Measurements from ENCODE around the gene KRTAP4-6. TPM values are rescaled to one million over a fixed set of nuclear protein-coding genes. Genes with fewer than 3 reads are reported as not detected.
"Not testable (repeated sequence)": the region's sequence is repeated elsewhere in the genome, so short reads cannot be mapped to it uniquely, and the experiment has no call there.

The KRTAP4-6 gene
- total RNA-seq, 4 donors from 2014 or later: not detected

DNA sequence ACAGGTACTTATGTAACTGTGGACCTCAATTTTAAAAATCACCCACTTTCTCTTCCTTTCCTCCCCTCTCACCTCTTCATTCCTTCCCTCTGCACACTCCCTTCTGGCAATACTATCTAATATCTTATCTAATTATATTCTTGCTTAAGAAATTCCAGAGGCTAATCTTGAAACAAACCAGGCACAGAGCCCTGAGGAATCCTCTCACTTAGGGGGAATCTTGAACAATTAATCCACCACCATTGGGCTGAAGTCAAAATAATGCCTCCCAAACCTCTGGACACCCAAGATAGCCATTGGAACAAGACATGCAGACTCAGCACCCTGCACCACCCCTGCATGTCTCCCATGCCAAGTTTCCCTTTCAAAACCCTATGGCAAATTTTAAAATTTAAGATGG, 1.0 kb upstream of the KRTAP4-6 start:
- TF ChIP-seq, protein P1, sequence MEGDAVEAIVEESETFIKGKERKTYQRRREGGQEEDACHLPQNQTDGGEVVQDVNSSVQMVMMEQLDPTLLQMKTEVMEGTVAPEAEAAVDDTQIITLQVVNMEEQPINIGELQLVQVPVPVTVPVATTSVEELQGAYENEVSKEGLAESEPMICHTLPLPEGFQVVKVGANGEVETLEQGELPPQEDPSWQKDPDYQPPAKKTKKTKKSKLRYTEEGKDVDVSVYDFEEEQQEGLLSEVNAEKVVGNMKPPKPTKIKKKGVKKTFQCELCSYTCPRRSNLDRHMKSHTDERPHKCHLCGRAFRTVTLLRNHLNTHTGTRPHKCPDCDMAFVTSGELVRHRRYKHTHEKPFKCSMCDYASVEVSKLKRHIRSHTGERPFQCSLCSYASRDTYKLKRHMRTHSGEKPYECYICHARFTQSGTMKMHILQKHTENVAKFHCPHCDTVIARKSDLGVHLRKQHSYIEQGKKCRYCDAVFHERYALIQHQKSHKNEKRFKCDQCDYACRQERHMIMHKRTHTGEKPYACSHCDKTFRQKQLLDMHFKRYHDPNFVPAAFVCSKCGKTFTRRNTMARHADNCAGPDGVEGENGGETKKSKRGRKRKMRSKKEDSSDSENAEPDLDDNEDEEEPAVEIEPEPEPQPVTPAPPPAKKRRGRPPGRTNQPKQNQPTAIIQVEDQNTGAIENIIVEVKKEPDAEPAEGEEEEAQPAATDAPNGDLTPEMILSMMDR (IDR thresholded peaks at IDR 0.05; ENCODE audit: low read depth): no peak

DNA sequence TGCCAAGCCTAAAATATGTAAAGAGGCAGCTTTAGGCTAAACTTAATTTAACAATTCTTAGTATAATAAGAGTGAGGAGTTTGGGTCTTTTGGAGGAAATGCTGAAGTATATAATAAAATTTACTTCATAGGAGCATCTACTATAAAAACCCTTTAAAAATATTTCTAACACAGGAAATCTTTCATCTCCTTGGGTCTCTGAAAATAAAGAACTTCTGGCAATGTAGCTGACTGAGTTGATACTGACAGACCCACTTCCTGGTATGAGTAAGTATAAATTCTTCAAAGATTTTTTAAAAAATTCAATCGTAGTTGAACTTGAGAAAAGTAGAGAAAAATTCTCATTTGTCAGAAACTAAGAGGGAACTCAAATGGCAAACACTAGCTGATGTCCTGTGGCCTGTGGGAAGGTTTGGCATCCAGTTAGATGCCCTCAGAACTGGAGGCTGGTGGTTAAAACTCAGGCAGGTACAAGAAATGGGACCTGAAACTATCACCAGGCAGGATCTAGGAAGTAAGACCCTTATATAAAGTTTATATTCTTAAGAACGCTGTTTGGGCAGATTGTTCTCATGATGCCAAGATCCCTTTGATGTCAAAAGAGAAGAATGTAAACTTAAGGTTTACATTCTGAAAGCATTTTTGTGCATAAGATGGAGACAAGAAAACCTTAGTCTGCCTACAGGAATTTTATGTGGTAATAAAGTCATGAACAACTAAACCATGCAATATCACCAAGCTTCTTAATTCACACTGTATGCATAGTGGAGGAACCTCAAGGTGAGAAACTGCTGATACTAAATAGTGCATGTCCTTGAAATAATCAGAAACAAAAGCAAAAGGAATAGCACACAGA, 6.2 kb downstream of the KRTAP4-6 start:
- TF ChIP-seq, protein P1 (IDR thresholded peaks at IDR 0.05; ENCODE audit: low read depth): no peak

DNA sequence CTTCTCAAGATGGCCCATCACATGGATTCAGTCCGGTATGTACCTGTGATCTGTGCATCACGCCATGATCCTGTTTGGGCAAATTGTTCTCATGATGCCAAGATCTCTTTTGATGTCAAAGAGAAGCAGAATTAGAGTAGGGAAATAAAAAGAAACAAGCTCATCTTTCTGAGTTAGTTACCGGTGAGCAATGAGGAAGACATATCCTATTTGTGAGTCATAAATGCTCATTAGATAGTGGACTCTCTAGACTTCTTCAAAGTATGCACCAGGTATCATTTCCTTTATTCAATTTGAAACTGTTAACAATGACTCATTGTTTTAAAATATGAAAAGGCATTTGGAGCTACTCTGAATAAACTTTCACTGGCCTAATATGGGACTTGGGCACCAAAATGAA, 8.4 kb downstream of the KRTAP4-6 start:
- TF ChIP-seq, protein P1 (IDR thresholded peaks at IDR 0.05; ENCODE audit: low read depth): no peak

DNA sequence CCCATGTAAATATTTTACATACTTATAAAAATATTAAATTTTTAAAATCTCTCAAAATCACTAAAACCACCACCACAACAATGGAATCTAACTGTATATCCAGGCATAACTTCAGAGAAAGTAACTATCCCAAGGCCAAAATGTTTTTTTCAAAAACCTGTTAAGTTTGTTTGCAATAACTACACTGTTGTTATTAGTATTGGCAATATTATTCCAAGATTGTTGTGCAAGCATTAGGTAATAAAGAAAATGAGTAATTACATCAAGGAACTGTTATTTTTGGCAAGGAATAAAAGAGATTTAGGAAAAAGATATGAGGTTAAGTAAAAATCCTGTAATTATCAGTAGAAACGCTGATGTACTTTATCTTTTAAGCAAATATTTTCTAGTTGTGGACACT, 13.0 kb downstream of the KRTAP4-6 start:
- TF ChIP-seq, protein P1 (IDR thresholded peaks at IDR 0.05; ENCODE audit: low read depth): no peak

DNA sequence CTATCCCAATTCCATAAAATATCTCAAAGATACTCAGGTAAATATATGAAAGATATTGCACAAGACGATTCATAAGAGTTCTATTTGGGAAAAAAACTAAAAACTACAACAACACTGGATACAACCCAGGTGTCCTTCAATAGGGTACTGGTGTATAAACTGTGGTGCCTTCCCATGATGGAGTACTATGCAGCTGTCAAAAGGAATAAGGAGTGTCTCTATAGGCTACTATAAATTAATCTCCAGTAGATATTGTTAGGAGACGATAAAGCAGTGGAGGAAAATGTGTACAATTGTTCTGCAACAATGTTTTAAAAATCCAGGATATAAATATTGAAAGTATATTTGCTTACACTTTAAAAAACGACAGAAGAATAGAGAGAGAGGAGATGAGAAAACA, 13.9 kb downstream of the KRTAP4-6 start:
- TF ChIP-seq, protein P1 (IDR thresholded peaks at IDR 0.05; ENCODE audit: low read depth): no peak

DNA sequence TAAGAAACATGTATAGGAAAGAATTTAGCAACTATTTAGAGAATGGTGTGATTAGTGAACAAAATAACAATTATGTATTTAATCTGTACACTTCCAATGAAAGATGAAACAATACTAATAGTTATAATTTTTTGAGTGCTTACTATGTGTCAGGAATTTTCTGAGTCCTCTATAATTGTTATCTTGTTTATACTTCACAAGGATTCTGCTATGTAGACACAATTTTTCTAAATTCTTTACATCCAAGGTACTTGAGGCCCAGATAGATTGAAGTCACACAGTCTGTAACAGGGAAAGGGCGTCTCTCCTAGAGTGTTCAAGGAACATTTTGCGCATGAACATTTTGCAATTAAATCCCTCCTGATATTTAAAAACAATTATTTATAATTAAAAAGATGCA, 15.3 kb downstream of the KRTAP4-6 start:
- TF ChIP-seq, protein P1 (IDR thresholded peaks at IDR 0.05; ENCODE audit: low read depth): no peak

DNA sequence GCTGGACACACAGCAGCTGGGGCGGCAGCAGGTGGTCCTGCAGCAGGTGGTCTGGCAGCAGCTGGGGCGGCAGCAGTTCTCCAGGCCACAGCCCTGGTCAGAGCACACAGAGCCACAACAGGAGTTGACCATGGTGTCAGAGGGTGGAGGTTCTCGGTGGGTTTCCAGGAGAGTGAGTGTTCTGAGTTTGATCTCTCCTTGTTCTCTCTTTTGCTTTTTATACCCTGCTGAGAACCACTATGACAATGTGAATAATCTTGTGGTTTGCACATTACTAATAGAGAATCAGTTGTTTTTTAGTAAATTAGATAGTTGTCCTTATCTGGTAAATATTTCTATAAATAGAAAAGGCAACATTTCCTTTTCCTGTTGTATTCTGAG, 16.4 kb downstream of the KRTAP4-6 start, which contains the start of gene KRTAP4-12:
TSS of gene KRTAP4-12 (minus strand) at position 192 of the 381 bp plus-strand sequence. CDS start at position 132, 60 bp downstream.
- TF ChIP-seq, protein P1 (IDR thresholded peaks at IDR 0.05; ENCODE audit: low read depth): not testable (repeated sequence)
